Stimulated activated memory B cell treated with anti-CD40 and anti-IgM and Interleukin-4, amounts not matched to agents 10 μg/mL and 1 μg/mL and 100 μg/mL, for 72 hours (primary cell): ENCODE results near the gene HYPK.
"Not testable (repeated sequence)": the region's sequence is repeated elsewhere in the genome, so short reads cannot be mapped to it uniquely, and the experiment has no call there.

Experiments
- ATAC-seq: fragments of 150-1000 bp; cut with Tn5 transposase; 2 replicates; pipeline ENCODE4 v1.10.0; 2021
- H3K27ac Mint-ChIP-seq: one replicate; pipeline ENCODE4 v1.8.0; 2022; ENCODE audit warnings: mild to moderate bottlenecking, mixed read lengths
- H3K27me3 Mint-ChIP-seq: one replicate; pipeline ENCODE4 v1.8.0; 2022; ENCODE audit warnings: mixed read lengths
- H3K36me3 Mint-ChIP-seq: one replicate; pipeline ENCODE4 v1.8.0; 2022; ENCODE audit warnings: mixed read lengths
- H3K4me1 Mint-ChIP-seq: one replicate; pipeline ENCODE4 v1.8.0; 2022; ENCODE audit warnings: mixed read lengths
- H3K4me3 Mint-ChIP-seq: one replicate; pipeline ENCODE4 v1.8.0; 2022; ENCODE audit warnings: mild to moderate bottlenecking, moderate library complexity, mixed read lengths
- H3K9me3 Mint-ChIP-seq: one replicate; pipeline ENCODE4 v1.8.0; 2022; ENCODE audit warnings: mixed read lengths

The HYPK gene

DNA sequence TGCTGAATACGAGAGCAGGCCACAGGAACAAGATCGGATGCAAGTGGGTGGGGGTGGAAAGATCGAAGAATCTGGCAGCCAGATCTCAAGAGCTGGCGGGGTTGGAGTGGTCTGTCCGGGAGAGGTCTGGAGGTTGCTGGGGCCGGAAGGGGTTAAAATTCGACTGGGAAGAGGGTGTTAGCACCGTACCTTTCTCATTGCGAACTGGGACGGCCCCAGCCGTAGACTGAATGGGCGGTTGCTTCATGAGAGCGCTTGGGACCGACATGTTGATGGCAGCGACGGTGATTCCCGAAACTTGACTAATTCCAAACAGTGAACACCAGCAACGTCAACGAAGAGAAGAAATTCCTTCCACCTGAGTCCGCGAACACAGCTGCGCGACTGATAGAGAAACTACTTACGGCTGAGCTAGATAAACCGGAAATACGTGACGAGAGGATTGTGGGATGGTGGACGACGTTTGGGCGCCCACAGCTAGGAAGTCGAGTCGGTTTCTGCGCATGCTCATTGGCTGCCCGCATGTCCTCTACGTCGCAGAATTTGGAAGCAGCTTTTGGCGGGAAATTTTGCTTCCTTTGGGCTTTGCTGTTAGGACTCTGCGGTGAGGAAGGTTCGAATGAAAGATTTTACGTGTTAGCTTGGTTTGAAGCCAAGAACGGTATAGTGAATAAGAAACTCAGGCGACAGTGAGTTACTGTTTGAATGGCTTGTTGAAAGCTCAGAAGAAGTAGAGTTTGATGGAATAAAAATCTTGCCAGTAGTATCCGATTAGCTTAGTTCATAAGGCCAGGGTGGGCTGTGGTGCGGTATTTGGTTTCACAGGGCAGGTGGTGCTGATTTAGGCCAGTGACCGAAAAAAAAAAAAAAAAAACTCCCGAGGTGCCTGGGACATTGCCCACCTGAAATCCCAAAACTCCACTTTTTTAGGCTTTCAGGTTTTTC lies 24.2 kb downstream of the HYPK start, which contains the start of gene MFAP1:
Gene MFAP1 (minus strand): TSS at position 389 of the 945 bp plus-strand sequence. CDS start 121 bp downstream, at position 268.
- H3K36me3 Mint-ChIP-seq, result peaks cover 17% of the 10 kb centered on the region
- peak within 1 kb of the TSS; percentile 99 for H3K4me3 Mint-ChIP-seq
- H3K27ac Mint-ChIP-seq, result peak within 1 kb of the TSS; percentile 94
- peaks cover 48% of the 10 kb centered on the region for H3K4me1 Mint-ChIP-seq
- no peaks in the 10 kb centered on the region for H3K27me3 Mint-ChIP-seq
- peak; percentile 91 for ATAC-seq
- H3K9me3 Mint-ChIP-seq, result no peaks in the 10 kb centered on the region

DNA sequence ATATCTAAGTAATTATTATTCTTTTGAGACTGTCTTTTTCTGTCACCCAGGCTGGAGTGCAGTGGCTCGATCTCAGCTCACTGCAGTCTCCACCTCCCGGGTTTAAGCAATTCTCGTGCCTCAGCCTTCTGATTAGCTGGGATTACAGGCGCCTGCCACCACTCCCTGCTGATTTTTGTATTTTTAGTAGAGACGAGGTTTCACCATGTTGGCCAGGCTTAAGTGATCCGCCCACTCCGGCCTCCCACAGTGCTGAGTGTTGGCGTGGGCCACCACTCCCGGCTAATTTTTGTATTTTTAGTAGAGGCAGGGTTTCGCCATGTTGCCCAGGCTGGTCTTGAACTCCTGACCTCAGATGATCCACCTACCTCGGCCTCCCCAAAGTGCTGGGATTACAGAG lies 24.9 kb downstream of the HYPK start:
- H3K27ac Mint-ChIP-seq, result peak overlapping the region; percentile 94
- peaks cover 54% of the 10 kb centered on the region for H3K4me1 Mint-ChIP-seq
- H3K36me3 Mint-ChIP-seq, result peaks cover 24% of the 10 kb centered on the region
- not testable (repeated sequence) for ATAC-seq, H3K27me3 Mint-ChIP-seq, H3K4me3 Mint-ChIP-seq, H3K9me3 Mint-ChIP-seq

DNA sequence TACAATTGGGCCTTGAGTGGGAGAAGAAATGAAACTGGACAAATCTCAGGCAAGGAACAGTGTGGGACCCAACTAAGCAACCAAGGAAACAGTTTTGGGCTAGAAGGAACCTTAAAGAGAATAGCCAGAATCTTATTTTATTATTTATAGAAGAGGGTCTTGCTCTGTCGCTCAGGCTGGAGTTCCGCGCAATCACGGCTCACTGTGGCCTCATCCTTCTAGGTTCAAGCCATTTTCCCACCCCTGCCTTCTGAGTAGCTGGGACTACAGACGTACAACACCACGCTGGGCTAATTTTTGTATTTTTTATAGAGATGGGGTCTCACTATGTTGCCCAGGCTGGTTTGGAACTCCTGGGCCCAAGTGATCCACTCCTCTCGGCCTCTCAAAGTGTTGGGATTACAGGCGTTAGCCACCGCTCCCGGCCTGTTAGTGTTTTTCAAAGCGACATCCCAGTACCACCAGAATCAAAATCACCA lies 25.7 kb downstream of the HYPK start:
- peak overlapping the region; percentile 90 for H3K4me3 Mint-ChIP-seq
- no peaks in the 10 kb centered on the region for H3K27me3 Mint-ChIP-seq
- peak overlapping the region; percentile 91 for H3K27ac Mint-ChIP-seq
- no peaks in the 10 kb centered on the region for H3K9me3 Mint-ChIP-seq
- no peak for ATAC-seq
- H3K4me1 Mint-ChIP-seq, result peaks cover 54% of the 10 kb centered on the region
- H3K36me3 Mint-ChIP-seq, result peaks cover 24% of the 10 kb centered on the region

DNA sequence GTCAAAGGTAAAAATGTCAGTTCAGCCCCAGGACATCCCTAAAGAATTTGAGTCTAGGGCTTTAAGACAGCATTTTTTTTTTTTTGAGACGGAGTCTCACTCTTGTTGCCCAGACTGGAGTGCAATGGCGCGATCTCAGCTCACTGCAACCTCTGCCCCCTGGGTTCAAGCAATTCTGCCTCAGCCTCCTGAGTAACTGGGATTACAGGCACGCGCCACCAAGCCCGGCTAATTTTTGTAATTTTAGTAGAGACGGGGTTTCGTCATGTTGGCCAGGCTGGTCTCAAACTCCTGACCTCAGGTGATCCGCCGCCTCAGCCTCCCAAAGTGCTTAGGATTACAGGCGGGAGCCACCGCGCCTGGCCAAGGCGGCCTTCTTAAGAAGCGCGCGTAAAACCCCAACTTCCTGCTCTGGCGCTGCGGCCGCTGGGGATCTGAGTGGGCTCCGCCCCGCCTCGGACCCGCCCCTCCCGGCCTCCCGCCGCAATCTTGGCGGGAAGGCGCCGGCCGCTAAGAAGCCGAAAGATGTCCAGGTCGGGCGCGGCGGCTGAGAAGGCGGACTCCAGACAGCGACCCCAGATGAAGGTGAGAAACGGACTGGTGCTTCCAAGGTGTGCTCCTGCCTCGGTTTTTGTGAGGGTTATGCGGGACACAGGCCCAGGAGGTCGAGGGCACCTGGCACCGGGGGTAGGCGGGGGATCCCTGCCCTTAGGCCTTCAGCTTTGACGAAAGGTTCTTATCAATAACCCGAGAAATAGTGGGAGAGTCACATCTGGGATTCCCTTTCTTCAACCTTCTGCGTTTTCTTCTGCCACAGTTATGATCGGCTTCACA lies 26.3 kb downstream of the HYPK start, which contains the start of gene WDR76:
Gene WDR76 (plus strand): TSS at position 495 of the 834 bp plus-strand sequence. CDS start 31 bp downstream, at position 526.
- ATAC-seq, result peak; percentile 90
- H3K27ac Mint-ChIP-seq, result peak within 1 kb of the TSS; percentile 91
- H3K4me3 Mint-ChIP-seq, result peak within 1 kb of the TSS; percentile 90
- H3K27me3 Mint-ChIP-seq, result no peaks in the 10 kb centered on the region
- H3K36me3 Mint-ChIP-seq, result peaks cover 19% of the 10 kb centered on the region
- H3K4me1 Mint-ChIP-seq, result peaks cover 49% of the 10 kb centered on the region
- no peaks in the 10 kb centered on the region for H3K9me3 Mint-ChIP-seq

DNA sequence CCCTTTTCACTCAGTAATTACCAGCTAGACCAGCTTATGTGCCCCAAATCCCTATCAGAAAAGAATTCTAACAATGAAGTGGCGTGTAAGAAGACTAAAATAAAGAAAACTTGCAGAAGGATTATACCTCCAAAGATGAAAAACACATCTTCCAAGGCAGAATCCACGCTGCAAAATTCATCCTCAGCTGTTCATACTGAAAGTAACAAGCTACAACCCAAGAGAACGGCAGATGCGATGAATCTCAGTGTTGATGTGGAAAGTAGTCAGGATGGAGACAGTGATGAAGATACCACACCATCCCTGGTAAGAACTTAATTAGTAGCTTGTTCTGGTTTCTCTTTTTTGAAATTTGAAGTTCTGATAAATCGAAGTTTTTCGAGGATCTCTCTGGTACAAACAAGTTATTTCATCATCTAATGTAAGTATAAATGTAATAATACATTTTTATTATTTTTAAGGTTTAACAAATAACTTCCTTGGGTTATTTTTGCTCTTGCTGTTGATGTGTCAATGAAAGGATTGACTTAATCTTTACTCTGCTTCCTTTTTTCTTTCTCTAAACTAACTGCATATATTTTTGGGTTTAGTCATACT lies 27.8 kb downstream of the HYPK start:
- Mint-ChIP-seq H3K9me3 (no peaks in the 10 kb centered on the region), H3K27ac (peak overlapping the region; percentile 91), H3K4me3 (peak overlapping the region; percentile 90), H3K36me3 (peaks cover 17% of the 10 kb centered on the region), H3K4me1 (peaks cover 43% of the 10 kb centered on the region), H3K27me3 (no peaks in the 10 kb centered on the region)
- no peak for ATAC-seq

DNA sequence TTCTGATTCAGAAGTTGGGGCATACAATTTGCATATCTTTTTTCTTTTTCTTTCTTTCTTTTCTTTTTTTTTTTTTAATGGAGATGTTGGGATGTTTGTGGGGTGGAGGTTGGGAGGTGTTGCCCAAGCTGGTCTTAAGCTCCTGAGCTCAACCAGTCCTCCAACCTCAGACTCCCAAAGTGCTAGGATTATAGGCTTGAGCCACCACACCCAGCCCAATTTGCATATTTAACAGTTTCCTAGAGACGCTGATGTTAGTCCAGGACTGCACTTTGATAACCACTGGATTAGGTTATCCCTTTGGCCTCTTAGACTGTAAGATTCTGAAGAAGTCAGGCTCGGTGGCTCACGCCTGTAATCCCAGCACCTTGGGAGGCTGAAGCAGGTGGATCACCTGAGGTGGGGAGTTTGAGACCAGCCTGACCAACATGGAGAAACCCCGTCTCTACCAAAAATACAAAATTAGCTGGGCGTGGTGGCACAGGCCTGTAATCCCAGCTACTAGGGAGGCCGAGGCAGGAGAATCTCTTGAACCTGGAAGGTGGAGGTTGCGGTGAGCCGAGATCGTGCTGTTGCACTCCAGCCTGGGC lies 29.6 kb downstream of the HYPK start:
- Mint-ChIP-seq H3K4me3 (peak overlapping the region; percentile 54), H3K27ac (peak overlapping the region; percentile 24), H3K36me3 (peaks cover 21% of the 10 kb centered on the region), H3K4me1 (peaks cover 36% of the 10 kb centered on the region)
- H3K9me3 Mint-ChIP-seq, H3K27me3 Mint-ChIP-seq, ATAC-seq: not testable (repeated sequence)

DNA sequence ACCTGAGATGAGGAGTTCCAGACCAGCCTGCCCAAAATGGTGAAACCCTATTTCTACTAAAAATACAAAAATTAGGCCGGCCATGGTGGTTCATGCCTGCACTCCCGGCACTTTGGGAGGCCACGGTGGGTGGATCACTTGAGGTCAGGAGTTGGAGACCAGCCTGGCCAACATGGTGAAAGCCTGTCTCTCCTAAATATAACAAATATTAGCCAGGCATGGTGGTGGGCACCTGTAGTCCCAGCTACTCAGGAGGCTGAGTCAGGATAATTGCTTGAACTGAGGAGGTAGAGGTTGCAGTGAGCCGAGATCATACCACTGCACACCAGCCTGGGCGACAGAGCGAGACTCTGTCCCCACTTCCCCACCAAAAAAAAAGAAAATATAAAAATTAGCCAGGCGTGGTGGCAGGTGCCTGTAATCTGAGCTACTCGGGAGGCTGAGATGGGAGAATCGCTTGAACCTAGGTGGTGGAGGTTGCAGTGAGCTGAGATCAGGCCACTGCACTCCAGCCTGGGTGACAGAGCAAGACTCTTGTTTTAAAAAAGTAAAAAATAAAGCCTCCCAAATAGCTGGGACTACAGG lies 30.4 kb downstream of the HYPK start:
- not testable (repeated sequence) for ATAC-seq, H3K9me3 Mint-ChIP-seq, H3K4me3 Mint-ChIP-seq, H3K27me3 Mint-ChIP-seq
- peaks cover 36% of the 10 kb centered on the region for H3K4me1 Mint-ChIP-seq
- peaks cover 25% of the 10 kb centered on the region for H3K36me3 Mint-ChIP-seq
- peak overlapping the region; percentile 24 for H3K27ac Mint-ChIP-seq

DNA sequence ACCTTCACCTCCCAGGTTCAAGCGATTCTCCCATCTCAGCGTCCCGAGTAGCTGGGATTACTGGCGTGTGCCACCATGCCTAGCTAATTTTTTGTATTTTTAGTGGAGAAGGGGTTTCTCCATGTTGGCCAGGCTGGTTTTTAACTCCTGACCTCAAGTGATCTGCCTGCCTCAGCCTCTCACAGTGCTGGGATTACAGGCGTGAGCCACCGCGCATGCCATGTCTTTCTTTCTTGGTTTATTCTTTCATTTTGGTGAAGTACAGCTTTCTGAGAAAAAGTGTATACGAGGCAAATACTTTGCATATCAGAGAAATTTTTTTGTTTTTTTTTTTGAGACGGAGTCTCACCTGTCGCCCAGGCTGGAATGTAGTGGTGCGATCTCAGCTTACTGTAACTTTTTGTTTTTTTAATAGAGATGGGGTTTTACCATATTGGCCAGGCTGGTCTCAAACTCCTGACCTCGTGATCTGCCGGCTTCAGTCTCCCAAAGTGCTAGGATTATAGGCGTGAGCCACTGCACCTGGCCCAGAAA lies 31.2 kb downstream of the HYPK start:
- H3K4me3 Mint-ChIP-seq, H3K9me3 Mint-ChIP-seq, H3K27ac Mint-ChIP-seq, ATAC-seq, H3K27me3 Mint-ChIP-seq: not testable (repeated sequence)
- Mint-ChIP-seq H3K4me1 (peaks cover 35% of the 10 kb centered on the region), H3K36me3 (peaks cover 25% of the 10 kb centered on the region)

DNA sequence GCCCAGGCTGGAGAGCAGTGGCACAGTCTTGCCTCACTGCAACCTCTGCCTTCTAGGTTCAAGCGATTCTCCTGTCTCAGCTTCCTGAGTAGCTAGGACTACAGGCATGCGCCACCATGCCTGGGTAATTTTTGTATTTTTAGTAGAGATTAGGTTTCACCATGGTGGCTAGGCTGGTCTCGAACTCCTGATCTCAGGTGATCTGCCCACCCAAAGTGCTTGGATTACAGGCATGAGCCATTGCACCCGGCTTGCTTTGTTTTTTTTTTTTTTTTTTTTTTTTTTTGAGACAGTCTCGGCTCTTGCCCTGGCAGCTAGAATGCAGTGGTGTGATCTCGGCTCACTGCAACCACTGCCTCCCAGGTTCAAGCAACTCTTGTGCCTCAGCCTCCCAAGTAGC lies 32.1 kb downstream of the HYPK start:
- H3K27me3 Mint-ChIP-seq, H3K4me3 Mint-ChIP-seq, H3K9me3 Mint-ChIP-seq, H3K27ac Mint-ChIP-seq, ATAC-seq: not testable (repeated sequence)
- H3K36me3 Mint-ChIP-seq, result peaks cover 25% of the 10 kb centered on the region
- H3K4me1 Mint-ChIP-seq, result peaks cover 26% of the 10 kb centered on the region

DNA sequence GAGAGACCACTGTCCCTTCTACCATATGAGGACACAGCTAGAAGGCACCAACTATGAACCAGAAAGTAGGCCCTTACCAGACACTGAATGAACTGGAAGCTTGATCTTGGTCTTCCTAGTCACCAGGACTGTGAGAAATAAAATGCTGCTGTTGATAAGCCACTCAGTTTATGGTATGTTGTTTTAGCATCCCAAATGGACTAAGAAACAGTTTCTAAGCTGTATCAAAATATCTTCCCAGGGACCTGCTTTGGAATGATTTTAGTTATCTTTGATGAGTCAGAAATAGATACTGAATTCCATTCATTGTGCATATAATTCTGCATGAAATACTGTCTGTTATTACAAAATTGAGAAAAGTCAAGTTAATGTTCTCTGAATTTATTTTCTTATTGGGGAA lies 45.0 kb downstream of the HYPK start:
- H3K27me3 Mint-ChIP-seq, result no peaks in the 10 kb centered on the region
- peaks cover 5% of the 10 kb centered on the region for H3K4me1 Mint-ChIP-seq
- H3K27ac Mint-ChIP-seq, result no peak overlapping the region
- no peak for ATAC-seq
- no peak overlapping the region for H3K4me3 Mint-ChIP-seq
- peaks cover 36% of the 10 kb centered on the region for H3K36me3 Mint-ChIP-seq
- H3K9me3 Mint-ChIP-seq, result no peaks in the 10 kb centered on the region

DNA sequence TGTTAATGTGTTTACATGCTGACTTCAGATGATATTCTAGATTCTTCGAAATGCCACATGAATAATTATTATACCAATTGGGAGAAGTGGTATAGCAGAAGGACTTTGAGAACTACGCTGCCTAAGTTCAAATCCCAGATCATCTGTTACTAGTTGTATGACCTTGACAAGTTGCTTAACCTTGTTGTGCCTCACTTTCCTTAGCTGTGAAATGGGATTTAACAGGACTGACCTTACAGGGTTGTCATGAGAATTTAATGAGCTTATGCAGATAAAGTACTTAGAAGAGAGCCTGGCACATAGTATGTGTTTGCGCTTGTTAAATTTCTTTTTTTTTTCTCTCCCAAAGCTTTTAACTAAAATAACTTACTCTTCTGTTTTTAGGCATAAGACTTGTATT lies 50.9 kb downstream of the HYPK start:
- Mint-ChIP-seq H3K9me3 (no peaks in the 10 kb centered on the region), H3K27ac (no peak overlapping the region), H3K4me1 (no peaks in the 10 kb centered on the region), H3K36me3 (peaks cover 39% of the 10 kb centered on the region), H3K27me3 (no peaks in the 10 kb centered on the region), H3K4me3 (no peak overlapping the region)
- ATAC-seq, result no peak

DNA sequence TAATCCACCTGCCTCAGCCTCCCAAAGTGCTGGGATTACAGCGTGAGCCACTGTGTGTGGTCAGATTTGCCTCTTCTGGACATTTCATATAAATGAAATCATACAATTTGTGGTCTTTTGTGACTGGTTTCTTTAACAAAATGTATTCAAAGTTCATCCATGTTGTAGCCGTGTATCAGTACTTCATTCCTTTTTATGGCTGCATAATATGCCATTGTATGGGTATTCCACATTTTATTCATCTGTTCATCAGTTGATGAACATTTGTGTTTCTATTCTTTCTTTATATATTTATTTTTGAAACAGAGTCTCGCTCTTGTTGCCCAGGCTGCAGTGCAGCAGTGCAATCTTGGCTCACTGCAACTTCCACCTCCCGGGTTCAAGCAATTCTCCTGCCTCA lies 52.2 kb downstream of the HYPK start:
- Mint-ChIP-seq H3K36me3 (peaks cover 35% of the 10 kb centered on the region), H3K27ac (no peak overlapping the region), H3K4me1 (no peaks in the 10 kb centered on the region), H3K4me3 (no peak overlapping the region), H3K27me3 (no peaks in the 10 kb centered on the region), H3K9me3 (no peaks in the 10 kb centered on the region)
- no peak for ATAC-seq
